Muscle layer of duodenum (tissue), 2 donors: ENCODE measurements around the gene SSU72.

Experiments
- H3K27ac ChIP-seq: one replicate; pipeline ENCODE4 v1.7.0; 2013; ENCODE audit warnings: mild to moderate bottlenecking, low read length
- H3K27me3 ChIP-seq: one replicate; pipeline ENCODE4 v1.7.0; 2013; ENCODE audit warnings: low read depth, mild to moderate bottlenecking, control low read depth, low read length
- H3K36me3 ChIP-seq, 2 donors: one replicate each; pipeline ENCODE4 v1.7.0; 2013; ENCODE audit warnings: low read length in 2 of 2, control low read depth in 1 of 2, mild to moderate bottlenecking in 1 of 2; ENCODE audit not compliant: insufficient read depth in 2 of 2, control insufficient read depth in 1 of 2
- H3K4me1 ChIP-seq, 2 donors: one replicate each; pipeline ENCODE4 v1.7.0; 2013; ENCODE audit warnings: low read length in 2 of 2, mild to moderate bottlenecking in 2 of 2, control low read depth in 1 of 2, moderate library complexity in 1 of 2; ENCODE audit not compliant: insufficient read depth in 2 of 2, control insufficient read depth in 1 of 2
- H3K4me3 ChIP-seq, 2 donors: one replicate each; pipeline ENCODE4 v1.7.0; 2013; ENCODE audit warnings: low read length in 2 of 2, low read depth in 1 of 2, mild to moderate bottlenecking in 1 of 2
- H3K9me3 ChIP-seq, 2 donors: one replicate each; pipeline ENCODE4 v1.7.0; 2013; ENCODE audit warnings: low read length in 2 of 2, control low read depth in 1 of 2, mild to moderate bottlenecking in 1 of 2; ENCODE audit not compliant: control insufficient read depth in 1 of 2
- donor health status: healthy.

SSU72 gene

GRCh38 chr1:1609822-1610485 lies 35.3 kb upstream of the SSU72 start:
- Histone ChIP-seq H3K9me3 (no peaks in the 10 kb centered on the region), H3K27me3 (no peaks in the 10 kb centered on the region), H3K4me1 (peaks cover 6 to 28% of the 10 kb centered on the region in 2 donors), H3K4me3 (no peak overlapping the region), H3K27ac (no peak overlapping the region), H3K36me3 (no peaks in the 10 kb centered on the region)

- Histone ChIP-seq H3K4me1 (peaks cover 0 to 14% of the 10 kb centered on the region in 2 donors), H3K27ac (no peak overlapping the region), H3K4me3 (no peak overlapping the region), H3K36me3 (no peaks in the 10 kb centered on the region), H3K9me3 (no peaks in the 10 kb centered on the region), H3K27me3 (no peaks in the 10 kb centered on the region)
Observed at GRCh38 chr1:1606232-1606631, 31.6 kb upstream of the SSU72 start.

- H3K36me3 ChIP-seq, result no peaks in the 10 kb centered on the region
- peaks cover 0 to 10% of the 10 kb centered on the region in 2 donors for H3K4me1 ChIP-seq
- H3K9me3 ChIP-seq, result no peaks in the 10 kb centered on the region
- no peak overlapping the region for H3K27ac ChIP-seq
- H3K27me3 ChIP-seq, result peaks cover 2% of the 10 kb centered on the region
- no peak overlapping the region for H3K4me3 ChIP-seq
Observed at GRCh38 chr1:1605724-1606123, 31.1 kb upstream of the SSU72 start.

GRCh38 chr1:1605034-1605591 lies 30.4 kb upstream of the SSU72 start:
- Histone ChIP-seq H3K27me3 (peaks cover 4% of the 10 kb centered on the region), H3K9me3 (no peaks in the 10 kb centered on the region), H3K4me3 (no peak overlapping the region), H3K4me1 (peaks cover 0 to 10% of the 10 kb centered on the region in 2 donors), H3K36me3 (no peaks in the 10 kb centered on the region), H3K27ac (no peak overlapping the region)

- H3K27ac ChIP-seq, result no peak overlapping the region
- H3K36me3 ChIP-seq, result no peaks in the 10 kb centered on the region
- peaks cover 0 to 7% of the 10 kb centered on the region in 2 donors for H3K4me1 ChIP-seq
- H3K27me3 ChIP-seq, result peaks cover 4% of the 10 kb centered on the region
- H3K4me3 ChIP-seq, result no peak overlapping the region
- H3K9me3 ChIP-seq, result no peaks in the 10 kb centered on the region
Observed at GRCh38 chr1:1604374-1605033, 29.8 kb upstream of the SSU72 start.

DNA sequence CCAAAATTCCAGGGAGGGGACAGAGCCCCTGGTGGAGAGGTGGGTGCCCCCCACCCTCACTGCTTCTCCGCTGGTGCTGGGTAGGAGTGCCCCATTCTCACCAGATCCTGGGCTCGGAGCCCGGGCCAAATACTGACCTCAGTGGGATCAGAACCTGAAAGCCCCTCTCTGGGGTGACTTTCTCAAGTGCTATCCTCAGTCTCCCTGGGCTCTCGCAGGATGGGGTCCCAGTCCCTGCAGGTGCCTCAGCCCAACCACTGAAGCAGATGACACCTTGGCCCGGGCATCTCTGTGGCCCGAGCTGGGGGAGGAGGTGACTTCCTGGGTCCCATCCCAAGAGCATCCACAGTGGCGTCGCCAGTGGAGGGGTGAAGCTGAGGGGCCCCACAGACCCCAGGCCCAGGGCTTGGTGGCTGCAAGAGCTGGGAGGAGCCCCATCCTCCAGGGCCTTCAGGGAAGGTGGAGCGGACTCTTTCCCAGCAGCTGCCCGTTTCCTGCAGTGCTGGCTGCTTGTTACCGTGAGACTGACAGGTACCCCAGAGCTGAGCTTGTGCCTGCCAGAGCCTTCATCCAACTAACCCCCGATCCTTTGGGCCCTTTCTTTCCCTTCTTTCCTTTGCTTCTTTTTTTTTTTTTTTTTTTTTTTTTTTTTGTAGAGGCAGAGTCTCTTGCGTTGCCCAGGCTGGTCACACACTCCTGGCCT lies 29.2 kb upstream of the SSU72 start:
- Histone ChIP-seq H3K4me3 (no peak overlapping the region), H3K9me3 (no peaks in the 10 kb centered on the region), H3K4me1 (peaks cover 0 to 14% of the 10 kb centered on the region in 2 donors), H3K36me3 (no peaks in the 10 kb centered on the region), H3K27me3 (peaks cover 7% of the 10 kb centered on the region), H3K27ac (no peak overlapping the region)

- Histone ChIP-seq H3K27ac (no peak overlapping the region), H3K4me1 (peaks cover 0 to 14% of the 10 kb centered on the region in 2 donors), H3K36me3 (no peaks in the 10 kb centered on the region), H3K27me3 (peaks cover 11% of the 10 kb centered on the region), H3K4me3 (no peak overlapping the region), H3K9me3 (no peaks in the 10 kb centered on the region)
Observed at GRCh38 chr1:1602968-1603506, 28.4 kb upstream of the SSU72 start.

DNA sequence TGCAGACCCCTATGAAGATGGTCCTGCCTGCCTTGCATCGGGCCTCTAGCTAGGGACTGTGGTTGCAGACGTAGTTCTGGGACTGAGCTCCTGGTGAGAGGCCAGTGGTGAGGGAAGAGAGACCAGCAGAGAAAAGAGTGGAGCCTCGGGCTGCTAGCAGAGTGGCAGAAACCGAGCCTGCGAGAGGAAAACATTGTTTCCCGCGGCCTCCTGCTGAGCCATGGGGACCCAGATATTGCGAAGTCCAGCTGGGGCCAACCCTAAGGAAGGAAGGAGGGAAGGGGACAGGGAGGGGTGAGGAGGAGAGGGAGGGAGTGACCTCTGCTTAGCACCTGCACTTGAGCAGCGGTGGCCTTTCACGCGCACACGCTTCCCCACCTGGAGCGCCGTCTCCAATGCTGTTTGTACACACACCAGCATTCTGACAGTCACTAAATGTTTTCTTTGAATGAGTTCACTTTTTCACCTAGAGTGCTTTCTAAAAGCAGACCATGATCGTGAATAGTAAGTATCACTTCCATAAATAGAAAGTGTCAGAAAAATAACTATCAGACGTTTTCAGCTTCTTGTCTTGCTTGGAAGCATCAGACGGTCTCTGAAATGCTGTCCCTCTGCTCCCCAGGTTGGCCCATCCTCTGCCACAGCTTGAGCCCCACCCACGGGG lies 27.8 kb upstream of the SSU72 start:
- Histone ChIP-seq H3K27ac (no peak overlapping the region), H3K4me3 (no peak overlapping the region), H3K36me3 (no peaks in the 10 kb centered on the region), H3K9me3 (no peaks in the 10 kb centered on the region), H3K27me3 (peaks cover 15% of the 10 kb centered on the region), H3K4me1 (peaks cover 0 to 20% of the 10 kb centered on the region in 2 donors)

- H3K9me3 ChIP-seq, result no peaks in the 10 kb centered on the region
- H3K27ac ChIP-seq, result no peak overlapping the region
- H3K36me3 ChIP-seq, result no peaks in the 10 kb centered on the region
- H3K4me3 ChIP-seq, result no peak overlapping the region
- H3K4me1 ChIP-seq, result peaks cover 0 to 20% of the 10 kb centered on the region in 2 donors
- H3K27me3 ChIP-seq, result peaks cover 15% of the 10 kb centered on the region
Observed at GRCh38 chr1:1601564-1602303, 27.1 kb upstream of the SSU72 start.

- no peak overlapping the region for H3K27ac ChIP-seq
- H3K4me3 ChIP-seq, result peak overlapping the region in 1 of 2 donors; percentile 46
- H3K9me3 ChIP-seq, result no peaks in the 10 kb centered on the region
- H3K4me1 ChIP-seq, result peaks cover 0 to 20% of the 10 kb centered on the region in 2 donors
- H3K36me3 ChIP-seq, result no peaks in the 10 kb centered on the region
- peaks cover 21% of the 10 kb centered on the region for H3K27me3 ChIP-seq
Observed at GRCh38 chr1:1600861-1601563, 26.3 kb upstream of the SSU72 start.
